Kidney glomerular epithelial cell (primary cell): ENCODE data around the gene SERAC1.
"Not testable (repeated sequence)": the region's sequence is repeated elsewhere in the genome, so short reads cannot be mapped to it uniquely, and the experiment has no call there.

Experiments
- DNase-seq: peaks from one replicate; lab custom pipeline; 2025; lab: John Stamatoyannopoulos, UW

SERAC1 gene

DNA sequence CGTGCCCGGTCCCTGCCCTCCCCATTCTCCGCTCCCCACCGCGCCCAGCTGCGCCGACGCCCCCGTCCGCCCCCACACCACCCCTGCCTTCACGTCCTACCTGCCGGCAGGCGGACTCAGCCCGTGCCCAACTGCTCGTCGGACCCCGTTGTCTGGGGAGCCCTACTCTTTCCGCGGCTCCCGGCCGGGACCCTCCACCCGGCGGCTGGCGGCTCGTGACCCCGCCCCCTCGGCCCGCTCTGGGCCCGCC, at the start of gene SERAC1:
Gene SERAC1 (minus strand): TSS at position 223 of the 250 bp plus-strand sequence. CDS start 9,899 bp downstream, outside the sequence.
- DNase-seq: peak; percentile 70

DNA sequence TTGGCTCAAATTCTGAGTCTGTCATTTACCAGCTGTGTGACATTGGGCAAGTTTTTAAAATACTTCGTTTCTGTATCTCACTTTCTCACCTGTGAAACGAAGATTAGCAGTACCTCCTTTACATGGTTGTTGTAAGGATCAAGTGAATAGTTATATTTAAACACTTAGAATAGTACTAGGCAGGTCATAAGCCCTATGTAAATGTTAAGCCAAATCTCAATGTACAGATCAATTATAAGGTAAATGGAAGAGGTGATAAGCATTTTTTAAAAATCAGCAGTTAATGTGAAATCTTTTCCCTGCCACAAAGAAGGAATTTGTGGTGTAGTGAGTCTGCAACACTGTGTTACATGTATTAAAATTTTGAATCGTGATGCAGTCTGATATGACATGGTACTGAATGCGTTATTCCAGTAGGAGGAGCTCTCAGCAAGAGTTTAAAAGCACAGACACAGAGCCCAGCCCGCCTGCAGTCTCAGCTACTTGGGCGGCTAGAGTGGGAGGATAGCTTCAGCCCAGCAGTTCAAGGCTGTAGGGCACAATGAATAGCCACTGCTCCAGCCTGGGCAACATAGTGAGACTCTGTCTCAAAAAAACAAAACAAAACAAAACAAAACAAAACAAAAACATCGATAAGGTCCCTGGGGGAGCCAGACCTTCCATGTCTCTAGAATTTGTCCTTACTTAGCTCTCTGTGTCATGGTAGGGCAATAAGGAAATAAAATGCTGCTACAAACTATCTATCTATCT, 46.0 kb upstream of the SERAC1 start:
- peak; percentile 80 for DNase-seq

DNA sequence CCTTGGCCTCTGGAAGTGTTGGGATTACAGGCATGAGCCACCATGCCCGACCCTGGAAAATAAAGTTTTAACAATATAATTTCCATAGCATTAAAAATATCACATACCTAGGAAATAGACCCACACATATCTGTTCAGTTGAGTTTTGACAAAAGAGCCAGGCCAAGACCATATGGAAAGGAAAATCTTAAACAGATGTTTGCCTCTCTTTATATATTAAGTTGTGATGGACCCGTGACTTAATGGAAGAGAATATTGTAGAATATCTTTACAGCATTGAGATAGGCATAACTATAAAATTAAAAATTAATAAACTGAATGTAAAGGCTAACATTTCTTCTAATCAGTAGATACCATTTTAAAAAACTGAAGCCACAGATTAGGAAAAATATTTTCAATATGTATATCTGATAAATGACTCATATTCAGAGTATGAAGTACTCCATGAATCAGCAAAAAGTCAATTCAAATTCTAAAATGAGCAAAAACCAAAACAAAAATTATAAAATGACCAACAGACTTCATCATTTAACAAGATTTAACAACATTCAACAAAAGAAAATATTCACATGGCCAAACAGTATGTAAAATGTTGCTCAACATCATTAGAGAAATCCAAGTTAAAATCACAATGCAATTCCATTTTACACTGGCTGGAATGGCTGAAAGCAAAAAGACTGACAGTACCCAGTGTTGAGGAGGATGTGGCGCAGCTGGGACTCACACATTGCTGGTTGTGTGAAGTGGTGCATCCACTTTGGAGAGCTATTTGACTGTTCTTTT, 43.4 kb upstream of the SERAC1 start:
- DNase-seq: no peak

DNA sequence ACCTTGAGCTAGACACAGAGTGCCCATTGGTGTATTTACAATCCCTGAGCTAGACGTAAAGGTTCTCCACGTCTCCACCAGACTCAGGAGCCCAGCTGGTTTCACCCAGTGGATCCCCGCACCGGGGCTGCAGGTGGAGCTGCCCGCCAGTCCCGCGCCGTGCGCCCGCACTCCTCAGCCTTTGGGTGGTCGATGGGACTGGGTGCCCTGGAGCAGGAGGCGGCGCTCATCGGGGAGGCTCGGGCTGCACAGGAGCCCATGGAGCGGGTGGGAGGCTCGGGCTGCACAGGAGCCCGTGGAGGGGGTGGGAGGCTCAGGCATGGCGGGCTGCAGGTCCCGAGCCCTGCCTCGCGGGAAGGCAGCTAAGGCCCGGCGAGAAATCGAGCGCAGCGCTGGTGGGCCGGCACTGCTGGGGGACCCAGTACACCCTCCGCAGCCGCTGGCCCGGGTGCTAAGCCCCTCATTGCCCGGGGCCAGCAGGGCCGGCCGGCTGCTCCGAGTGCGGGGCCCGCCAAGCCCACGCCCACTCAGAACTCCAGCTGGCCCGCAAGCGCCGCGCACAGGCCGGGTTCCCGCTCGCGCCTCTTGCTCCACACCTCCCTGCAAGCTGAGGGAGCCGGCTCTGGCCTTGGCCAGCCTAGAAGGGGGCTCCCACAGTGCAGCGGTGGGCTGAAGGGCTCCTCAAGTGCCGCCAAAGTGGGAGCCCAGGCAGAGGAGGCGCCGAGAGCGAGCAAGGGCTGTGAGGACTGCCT, 41.7 kb upstream of the SERAC1 start:
- not testable (repeated sequence) for DNase-seq

DNA sequence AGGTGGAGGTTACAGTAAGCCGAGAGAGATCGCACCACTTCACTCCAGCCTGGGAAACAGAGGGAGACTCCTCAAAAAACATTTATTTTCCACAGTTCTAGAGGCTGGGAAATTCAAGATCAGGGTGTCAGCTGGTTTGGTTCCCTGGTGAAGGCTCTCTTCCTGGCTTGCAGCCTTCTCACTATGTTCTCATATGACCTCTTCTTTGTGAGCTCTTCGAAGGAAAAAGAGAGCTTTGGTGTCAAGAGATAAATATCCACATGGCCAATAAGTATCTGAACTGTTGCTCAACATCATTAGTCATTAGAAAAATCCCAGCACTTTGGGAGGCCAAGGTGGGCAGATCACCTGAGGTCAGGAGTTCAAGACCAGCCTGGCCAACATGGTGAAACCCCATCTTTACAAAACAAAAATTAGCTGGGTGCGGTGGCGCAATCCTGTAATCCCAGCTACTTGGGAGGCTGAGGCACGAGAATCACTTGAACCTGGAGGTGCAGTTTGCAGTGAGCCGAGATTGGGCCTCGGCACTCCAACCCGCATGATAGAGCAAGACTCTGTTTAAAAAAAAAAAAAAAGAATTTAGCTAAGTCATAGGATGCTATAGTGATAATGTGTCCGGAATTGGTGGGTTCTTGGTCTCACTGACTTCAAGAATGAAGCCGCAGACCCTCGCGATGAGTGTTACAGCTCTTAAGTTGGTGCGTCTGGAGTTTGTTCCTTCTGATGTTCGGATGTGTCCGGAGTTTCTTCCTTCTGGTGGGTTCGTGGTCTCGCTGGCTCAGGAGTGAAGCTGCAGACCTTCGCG, 40.4 kb upstream of the SERAC1 start:
- not testable (repeated sequence) for DNase-seq

DNA sequence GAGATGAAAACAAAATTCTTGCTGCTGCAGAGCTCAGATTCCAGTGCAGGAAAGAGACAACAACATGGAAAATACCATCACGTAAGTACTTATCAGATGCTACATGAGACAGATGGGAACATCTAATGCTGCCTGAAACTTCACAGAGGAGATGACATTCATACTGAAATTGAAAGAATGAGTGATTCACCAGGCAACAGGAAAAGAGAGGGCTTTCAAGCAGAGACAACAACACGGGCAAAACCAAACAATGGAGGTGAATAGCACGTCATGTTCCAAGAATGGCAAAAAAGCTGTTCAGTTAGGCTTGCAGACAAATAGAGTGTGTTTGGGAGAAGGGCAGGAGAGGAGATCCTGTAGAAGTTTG, 39.3 kb upstream of the SERAC1 start:
- no peak for DNase-seq

DNA sequence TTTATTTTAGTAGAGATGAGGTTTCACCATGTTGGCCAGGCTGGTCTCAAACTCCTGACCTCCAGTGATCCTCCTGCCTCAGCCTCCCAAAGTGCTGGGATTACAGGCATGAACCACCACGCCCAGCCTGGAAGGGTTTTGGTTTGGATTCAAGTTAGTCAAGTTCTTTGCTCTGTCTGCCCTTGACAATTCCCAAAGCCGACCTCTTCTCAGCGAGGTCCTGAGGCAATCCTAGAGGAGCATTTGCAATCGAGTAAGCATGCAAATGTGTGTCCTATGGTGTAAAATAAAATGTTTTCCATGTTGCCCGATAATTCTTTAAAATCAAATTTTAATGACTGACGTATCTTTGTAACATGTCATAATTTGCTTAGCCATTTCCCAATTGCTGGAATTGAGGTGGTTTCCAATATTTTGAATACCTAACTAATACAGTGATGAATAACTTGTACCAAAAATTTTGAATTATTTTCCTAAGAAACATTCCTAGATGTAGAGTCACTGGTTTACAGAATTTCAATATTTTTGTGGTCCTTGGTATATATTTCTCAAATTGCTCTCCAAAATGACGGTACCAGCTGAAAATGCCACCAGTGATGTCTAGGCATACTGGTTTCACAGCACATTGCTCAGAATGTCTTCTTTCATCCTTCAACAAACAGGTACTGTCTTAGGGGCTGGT, 38.8 kb upstream of the SERAC1 start:
- no peak for DNase-seq

DNA sequence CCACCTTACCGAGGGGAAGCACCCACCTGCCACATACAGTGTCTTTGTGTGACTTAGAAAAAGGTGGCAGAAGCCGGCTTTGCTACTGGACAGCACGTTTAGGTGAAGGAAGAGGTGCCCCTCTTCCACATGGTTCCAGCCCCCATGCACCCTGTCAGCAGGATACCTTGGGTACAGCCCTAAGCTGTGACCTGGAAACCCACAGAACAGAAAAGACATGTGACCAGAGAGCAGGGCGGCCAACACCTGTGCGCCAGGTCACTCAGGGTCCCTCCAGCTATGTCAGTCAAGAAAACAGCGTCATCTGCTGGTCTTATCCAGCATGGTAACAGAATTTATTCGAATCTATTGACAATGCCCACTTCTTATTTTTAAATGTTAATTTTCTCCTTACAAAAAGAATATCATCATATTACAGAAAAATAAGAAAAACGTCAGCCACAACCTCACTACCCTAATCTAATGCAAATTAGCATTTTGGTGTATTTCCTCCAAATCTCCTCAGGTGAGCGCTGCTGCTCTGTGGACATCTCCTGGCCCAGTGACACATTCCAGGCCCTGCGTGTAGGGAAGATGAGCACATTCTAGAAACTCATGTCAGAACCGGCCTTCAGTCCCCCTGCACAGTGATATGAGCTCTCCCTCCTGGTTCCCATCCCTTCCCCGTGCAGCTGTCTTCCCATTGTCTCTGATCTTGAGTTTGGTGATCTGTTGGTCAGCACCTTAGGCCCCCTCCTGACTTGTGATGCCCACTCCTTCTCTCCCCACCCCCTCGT, 37.3 kb upstream of the SERAC1 start:
- DNase-seq: peak; percentile 13

DNA sequence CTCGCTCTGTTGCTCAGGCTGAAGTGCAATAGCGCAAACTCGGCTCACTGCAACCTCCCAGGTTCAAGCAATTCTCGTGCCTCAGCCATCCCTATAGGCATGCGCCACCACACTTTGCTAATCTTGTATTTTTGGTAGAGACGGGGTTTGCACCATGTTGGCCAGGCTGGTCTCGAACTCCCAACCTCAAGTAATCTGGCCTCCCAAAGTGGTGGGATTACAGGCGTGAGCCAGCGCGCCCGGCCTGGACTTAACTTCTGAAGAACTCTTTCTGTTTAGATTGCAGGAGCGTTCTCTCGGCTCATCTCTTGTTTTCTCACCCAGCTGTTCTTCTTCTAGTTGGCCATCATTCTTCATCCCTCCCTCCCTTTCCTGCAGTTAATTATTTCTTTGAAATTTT, 30.4 kb upstream of the SERAC1 start:
- no peak for DNase-seq

DNA sequence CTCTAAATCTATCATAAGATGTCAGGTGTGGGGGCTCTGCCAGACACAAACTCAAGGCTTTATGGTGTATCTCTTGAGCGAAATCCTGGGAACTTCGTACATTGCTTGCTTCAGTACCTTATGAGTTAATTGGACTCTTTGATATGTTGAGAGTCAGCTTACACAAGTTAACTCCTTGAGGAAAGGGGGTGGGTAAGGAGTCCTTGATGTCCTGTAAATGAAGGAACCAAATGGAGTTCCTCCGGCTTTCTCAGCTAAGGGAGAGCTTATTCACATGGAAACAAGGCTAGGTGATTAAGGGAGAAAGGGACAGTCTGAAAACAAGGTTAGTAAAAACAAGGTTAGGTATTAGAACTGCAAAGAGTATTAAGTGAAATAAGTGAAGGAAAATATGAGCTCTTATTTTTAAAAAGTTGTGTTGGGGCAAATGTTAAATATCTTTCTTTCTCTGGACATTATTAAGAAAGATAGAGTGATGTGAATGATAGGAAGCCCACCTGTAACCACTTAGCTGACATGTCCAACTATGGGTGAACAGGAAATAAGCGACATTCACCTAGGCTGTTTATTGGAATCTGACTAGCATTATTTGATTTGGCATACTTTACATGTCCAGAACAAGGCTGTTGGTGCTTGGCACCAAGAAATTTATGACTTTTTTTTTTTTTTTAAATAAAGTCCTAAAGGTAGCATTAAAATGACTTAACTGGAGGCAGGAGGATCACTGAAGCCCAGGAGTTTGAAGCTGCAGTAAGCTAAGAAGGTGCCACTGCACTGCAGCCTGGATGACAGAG, 26.6 kb upstream of the SERAC1 start:
- DNase-seq: no peak

DNA sequence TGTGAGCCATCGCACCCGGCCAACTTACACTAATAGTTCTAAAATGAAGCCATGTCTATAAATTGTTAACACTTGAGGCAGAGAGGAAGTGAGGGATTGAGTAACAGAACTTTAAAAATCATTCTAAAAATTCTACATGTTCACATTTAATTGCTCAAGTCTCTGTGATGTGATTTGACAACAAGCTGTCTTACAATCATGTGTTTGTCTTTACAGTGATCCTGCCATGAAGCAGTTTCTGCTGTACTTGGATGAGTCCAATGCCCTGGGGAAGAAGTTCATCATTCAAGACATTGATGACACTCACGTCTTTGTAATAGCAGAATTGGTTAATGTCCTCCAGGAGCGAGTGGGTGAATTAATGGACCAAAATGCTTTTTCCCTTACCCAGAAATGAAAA, 23.7 kb upstream of the SERAC1 start:
- no peak for DNase-seq

DNA sequence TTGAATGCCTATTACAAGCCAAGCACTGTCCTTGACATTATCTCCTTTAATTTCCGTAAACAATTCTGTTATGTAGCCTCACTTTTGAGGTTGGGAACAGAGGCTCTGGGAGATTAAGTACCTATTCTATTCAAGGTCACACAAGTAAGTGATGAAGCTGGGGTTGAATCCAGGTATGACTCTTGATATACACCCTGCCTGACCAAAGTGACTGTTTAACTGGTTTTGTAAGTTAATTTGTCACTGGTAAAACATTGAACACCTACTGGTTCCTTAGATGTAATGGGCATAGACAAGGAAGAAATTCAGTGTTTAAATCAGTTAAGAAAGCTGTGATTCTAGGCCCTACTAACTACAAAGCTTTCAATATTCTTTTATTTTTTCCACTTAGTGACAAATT, 23.0 kb upstream of the SERAC1 start:
- no peak for DNase-seq

DNA sequence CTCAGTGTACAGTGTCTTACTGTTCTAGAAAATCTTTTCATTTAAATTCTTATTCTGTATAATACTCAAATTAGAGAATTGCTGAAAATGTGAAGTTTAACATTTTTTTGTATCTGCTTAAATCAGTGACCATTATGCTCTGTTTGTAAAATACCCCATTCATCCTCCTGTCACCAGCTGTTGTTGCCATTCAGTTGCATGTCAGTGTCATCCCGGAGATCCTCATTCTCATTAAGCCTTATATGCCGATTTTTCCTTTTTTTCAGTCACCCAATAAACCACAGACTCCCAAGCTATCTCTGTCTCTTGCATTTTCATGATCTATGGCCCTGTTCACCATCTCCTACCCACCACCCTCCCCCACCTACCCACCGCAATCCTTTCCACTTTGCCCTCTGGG, 20.5 kb upstream of the SERAC1 start:
- no peak for DNase-seq

DNA sequence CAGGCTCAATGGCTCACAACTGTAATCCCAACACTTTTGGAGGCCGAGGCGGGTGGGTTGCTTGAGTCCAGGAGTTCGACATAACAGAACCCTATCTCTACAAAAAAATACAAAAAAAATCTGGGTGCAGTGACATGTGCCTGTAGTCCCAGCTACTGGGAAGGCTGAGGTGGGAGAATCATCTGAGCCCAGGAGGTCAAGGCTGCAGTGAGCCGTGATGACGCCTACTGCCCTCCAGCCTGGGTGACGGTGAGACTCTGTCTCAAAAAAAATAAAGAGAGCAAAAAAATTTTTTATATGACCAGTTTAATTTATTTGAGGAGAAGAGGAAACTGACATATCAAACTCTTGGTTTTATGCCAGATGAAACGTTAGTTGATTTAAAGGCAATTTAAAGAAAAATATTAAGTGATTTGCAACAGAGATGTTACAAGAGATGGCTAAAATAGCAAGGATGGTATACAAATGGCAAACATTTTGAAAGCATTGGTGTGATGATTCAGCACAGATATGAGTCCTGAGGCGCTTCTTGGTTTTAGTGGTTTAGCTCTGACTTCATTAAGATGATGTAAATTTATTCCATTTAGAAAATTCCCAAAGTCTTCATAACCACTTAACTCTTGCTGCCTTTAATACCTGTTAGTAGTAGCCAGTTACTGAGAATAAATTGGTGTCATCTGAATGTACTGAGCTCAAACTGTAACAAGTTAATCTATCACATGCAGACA, 17.8 kb upstream of the SERAC1 start:
- no peak for DNase-seq

DNA sequence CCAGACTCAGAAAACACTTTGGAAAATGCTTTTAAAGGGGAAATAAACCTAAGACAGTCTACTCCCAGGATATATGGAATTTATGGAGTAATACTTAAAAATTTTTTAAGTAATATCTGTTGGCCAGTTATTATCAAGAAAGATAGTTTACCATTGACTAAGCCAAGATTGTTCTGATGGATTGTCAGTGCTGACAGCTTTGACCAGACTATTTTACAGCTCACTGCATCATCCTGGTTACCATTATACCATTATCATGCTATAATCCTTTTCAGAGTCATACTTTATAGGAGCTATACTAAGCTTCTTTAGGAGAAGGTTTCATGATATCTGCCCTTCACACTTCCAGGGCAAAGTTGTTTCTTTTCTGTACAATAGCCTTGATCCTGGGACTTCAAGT, 16.5 kb upstream of the SERAC1 start:
- DNase-seq: no peak

DNA sequence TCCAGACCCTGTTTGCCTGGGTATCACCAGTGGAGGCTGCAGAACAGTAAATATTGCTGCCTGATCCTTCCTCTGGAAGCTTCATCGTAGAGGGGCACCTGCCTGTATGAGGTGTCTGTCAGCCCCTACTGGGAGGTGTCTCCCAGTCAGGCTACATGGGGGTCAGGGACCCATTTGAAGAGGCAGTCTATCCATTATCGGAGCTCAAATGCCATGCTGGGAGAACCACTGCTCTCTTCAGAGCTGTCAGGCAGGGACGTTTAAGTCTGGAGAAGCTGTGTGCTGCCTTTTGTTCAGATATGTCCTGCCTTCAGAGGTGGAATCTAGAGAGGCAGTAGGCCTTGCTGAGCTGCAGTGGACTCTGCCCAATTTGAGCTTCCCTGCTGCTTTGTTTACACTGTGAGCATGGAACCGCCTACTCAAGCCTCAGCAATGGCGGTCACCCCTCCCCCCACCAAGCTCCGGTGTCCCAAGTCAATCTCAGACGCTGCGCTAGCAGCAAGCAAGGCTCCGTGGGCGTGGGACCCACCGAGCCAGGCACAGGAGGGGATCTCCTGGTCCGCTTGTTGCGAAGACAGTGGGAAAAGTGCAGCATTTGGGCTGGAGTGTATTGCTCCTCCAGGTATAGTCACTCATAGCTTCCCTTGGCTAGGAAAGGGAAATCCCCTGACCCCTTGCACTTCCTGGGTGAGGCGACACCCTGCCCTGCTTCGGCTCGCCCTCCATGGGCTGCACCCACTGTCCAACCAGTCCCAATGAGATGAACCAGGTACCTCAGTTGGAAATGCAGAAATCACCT, 15.3 kb upstream of the SERAC1 start:
- not testable (repeated sequence) for DNase-seq

DNA sequence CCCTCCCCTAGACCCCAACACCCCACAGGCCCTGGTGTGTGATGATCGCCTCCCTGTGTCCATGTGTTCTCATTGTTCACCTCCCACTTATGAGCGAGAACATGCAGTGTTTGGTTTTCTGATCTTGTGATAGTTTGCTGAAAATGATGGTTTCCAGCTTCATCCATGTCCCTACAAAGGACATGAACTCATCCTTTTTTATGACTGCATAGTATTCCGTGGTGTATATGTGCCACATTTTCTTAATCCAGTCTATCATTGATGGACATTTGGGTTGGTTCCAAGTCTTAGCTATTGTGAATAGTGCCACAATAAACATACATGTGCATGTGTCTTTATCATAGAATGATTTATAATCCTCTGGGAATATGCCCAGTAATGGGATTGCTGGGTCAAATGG, 9.7 kb upstream of the SERAC1 start:
- DNase-seq: not testable (repeated sequence)

DNA sequence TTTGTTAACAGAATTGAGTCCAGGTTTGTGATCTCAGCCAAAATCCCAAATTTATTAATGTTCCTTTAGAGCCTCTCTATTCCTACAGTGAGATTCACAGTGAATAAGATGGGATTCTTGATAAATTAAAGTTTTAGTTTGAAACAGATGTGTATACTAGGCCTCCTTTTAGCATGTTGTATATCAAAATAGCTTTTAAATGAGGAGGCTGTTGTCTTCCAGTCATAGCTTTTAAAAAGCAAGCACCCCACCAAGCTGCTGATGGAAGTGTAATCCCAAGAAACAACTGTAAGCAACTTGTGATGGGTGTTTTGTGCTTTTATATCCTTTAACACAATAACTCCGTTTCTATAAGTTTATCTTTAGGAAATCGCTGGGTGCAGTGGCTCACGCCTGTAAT, 7.0 kb upstream of the SERAC1 start:
- DNase-seq: no peak

DNA sequence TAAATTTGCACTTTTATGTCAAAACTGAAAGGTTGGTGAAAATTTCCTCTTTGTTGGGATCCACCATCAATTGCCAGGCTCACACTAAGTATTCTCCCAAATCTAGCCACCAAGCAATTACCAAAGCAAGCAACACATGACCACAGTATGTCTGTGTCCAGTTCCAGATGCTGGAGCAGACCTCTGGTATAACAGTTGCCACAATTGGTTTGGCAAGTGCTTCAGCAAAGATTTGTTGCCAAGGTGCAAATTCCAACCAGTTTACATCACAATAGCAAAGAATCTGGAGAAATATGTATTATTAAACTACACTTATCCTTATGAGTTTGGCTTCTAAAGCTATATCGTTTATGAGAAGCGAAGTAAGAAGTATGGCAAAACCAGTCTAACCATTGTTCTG, 6.5 kb upstream of the SERAC1 start:
- DNase-seq: no peak
